Suppressor macrophage treated with lipopolysaccharide for 4 hours (primary cell): ENCODE data around the gene FOCAD.

Source experiments
- DNase-seq: peaks from one replicate; pipeline ENCODE4 v3.0.0-alpha.2; 2020

FOCAD gene

GRCh38 chr9:20804489-20805250 lies 120.6 kb downstream of the FOCAD start:
- no peak for DNase-seq

- DNase-seq: no peak
These were observed 121.7 kb downstream of the FOCAD start for GRCh38 chr9:20805766-20806165.

GRCh38 chr9:20808002-20808401 lies 123.9 kb downstream of the FOCAD start:
- DNase-seq: no peak

DNA sequence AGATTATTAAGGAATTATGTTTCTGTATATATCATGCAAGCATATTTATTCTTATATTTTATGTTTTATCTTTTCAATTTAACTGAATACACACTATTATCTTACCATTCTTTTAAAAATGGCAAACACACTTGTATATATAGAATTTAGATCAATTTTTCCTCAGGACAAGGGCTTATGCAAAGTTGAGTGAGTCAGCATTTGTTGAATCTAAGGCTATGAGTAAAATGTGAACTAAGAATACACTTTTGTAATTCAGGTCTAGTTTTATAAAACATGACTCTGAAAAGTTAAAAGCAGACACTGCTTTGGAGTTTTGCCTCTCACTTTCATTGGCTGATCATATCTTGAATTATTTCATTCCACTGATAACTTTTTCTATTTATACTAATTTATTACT lies 127.8 kb downstream of the FOCAD start:
- DNase-seq: no peak

DNA sequence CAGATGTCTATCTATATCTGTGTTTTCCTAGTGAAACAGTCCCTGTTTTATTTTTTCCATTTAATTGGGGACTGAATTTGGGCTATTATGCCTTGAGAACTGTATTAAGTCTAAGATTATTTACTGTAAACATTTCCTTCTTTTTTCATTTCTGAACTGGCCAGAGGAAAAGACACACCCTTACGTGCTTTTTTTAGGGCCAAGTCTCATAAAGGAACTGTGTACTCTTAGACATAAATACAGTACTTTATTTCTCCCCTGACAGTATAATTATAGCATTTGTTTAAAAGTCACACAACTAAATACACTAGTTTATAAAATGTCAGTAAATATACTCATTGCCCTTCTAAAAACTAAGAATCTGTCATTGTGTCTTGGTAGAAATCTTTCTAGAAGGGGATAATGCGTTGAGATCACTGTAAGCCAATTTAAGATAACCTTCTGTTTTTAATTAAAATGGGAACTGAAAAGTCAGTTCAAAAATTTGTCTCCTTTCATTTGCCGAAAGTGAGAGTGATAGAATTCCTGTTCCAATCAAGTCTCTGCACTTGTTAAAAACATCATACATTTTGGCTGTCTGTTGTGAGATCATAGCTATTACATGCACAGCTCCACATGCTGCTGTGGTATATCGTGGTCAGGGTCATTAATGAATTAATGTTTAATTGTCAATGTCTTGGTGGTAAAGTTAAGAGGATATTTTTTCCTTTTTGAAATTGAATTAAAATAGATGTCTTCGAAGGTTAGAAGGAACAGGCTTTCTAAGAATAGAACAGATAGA lies 132.1 kb downstream of the FOCAD start:
- DNase-seq: no peak

DNA sequence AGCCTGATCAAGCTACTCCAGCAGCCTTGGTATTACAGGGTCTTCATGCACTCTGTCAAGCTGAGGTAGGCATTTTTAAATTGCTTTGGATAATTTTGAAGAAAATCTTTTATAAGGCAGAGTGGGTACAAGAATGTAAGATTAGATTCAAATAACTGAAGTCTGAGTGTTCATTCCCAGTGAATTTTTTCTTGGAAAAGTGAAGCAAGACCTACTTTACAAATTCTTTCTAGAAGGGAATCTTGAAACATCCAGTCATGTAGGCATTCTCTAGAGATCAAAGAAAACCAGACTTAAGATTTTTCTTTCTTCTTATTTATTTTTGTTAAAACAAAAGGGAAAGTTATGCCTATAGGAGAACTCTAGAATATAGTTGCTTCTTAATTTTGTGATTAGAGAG lies 139.0 kb downstream of the FOCAD start:
- DNase-seq: no peak

- no peak for DNase-seq
These were observed 147.0 kb downstream of the FOCAD start for GRCh38 chr9:20831028-20831427.

GRCh38 chr9:20832775-20833174 lies 148.7 kb downstream of the FOCAD start:
- DNase-seq: no peak

DNA sequence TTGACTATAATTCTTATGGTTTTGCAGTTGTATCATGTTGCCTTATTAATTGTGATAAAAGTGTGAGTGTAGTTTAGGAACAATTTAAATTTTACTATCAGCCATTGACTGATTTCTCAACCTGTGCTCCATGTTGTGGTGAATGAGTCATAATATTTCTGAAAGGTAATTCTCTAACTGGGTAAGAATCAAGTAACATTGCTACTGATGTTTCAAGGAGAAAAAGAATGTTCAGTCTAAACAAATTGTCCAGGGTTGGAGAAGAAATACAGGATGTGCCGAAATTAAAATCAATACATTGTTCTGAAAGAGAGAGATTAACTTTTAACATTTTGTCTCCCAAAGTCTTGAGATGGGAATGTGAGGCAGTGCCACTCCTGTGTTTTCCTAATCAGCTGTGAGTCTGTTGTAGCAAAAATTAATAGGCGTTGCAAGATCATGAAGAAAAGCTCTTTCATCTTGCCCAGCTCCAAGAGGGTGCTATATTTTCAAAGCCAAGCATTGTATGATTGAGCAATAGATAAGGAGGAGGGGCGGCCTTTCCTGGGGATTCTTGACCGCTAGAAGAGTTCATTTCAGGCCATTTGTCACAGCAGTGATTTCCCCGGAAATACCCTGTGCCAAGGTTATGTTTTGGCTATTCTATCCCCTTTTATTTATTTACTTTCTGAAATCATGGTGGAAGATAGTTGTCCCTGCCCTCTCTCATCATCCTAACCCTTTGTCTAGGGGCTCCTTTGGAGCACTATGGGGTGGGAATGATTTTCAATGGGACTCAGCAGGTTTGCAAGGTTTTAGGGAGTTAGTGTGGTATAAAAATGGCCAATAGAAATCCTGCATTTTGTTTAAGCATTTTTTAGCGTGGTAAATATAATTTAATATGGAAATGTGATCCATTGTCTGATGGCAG lies 151.6 kb downstream of the FOCAD start:
- peak; percentile 6 for DNase-seq

DNA sequence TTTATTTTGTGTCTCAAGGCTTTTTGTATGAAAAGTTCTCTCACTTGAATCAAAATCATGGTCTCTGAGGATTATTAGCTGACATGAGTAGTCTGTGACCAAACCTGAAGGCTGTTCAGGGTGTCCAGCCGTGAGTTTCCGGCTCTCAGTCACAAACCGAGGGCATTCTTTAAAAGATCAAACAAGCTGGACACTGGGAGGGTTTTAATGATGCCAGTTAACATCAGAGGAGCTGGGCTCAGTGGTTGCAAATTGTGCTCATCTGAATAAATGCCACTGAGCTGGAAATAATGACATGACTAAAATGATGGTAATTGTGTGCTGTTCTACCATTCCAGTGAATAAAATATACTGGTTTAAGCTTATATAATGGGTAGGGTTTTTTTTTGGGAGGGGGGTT lies 153.1 kb downstream of the FOCAD start:
- DNase-seq: no peak

DNA sequence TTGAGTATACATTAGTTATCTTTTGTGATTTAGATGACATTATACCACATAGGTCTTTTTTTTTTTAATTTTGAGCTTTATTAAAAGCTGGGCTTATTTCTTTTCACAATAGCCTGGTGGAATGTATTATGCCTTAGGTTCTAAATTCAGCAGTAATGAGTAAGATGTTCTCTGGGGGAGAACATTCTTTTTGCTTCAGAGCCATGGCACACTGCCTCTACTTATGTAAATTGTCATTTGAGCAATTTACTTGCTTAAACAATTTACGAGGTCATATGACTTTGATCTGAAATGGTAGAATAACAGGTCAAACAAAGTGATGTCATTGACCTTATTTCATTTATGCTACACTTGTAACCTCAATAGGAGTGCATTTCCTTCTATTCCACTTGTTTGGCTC lies 154.2 kb downstream of the FOCAD start:
- no peak for DNase-seq

DNA sequence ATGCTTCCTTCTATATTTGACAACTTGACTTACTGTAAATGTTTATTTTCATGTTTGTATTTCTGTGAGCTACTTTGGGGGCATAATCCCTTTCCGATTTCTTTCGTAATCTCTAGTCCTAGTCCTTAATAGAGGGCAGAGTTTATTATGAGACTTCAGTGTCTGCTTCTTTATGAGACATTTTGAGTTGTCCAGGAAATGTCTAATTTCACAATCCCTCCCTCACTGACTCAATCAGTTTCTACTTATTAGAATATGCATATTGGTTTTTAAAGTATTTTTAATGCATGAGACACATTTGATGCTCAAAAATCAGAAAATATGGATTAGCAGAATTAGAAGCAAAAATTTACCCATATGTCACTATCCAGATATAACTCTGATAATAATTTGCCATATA lies 160.9 kb downstream of the FOCAD start:
- peak; percentile 1 for DNase-seq

- DNase-seq: no peak
These were observed 164.4 kb downstream of the FOCAD start for GRCh38 chr9:20848490-20848889.

GRCh38 chr9:20853866-20854265 lies 169.8 kb downstream of the FOCAD start:
- no peak for DNase-seq

- no peak for DNase-seq
These were observed 170.4 kb downstream of the FOCAD start for GRCh38 chr9:20854444-20854843.

DNA sequence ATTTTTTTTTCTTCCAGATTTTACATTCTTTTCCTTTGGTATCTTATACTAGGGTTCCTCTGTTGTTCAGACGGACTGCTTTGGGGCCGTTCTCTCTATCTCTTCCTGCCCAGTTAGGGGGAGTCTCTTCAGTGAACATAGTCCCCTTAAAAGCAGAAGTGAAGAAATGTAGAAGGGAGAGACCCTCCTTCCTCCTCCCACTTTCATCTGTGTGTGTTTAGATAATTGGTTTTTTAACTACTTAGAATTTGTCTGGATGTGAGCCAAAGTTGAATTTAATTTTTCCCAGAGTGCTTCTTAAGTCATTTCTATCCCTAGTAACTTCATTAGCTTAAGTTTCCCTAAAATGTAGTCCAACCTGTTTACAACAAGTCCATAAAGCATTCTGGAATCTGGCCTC lies 179.9 kb downstream of the FOCAD start:
- no peak for DNase-seq

DNA sequence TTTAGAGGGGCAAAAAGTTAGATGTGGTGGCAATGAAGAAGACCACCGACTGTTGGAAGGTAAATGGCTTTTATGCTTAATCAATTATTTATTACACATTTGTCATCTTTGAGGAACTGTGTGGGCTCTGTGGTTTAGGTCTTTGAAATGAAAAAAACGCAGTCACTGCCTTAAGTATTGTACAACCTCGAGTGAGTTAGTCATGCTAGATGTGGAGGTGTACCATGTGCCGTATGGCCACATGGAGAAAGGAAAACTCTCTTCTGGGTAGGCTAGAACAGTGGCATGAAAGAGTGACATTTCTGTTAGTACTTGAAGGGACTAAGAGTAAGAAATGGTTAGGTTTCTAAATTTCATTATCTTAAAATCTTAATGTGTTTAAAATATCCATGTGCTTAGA lies 181.3 kb downstream of the FOCAD start:
- DNase-seq: no peak

- DNase-seq: no peak
These were observed 186.1 kb downstream of the FOCAD start for GRCh38 chr9:20870115-20870514.

DNA sequence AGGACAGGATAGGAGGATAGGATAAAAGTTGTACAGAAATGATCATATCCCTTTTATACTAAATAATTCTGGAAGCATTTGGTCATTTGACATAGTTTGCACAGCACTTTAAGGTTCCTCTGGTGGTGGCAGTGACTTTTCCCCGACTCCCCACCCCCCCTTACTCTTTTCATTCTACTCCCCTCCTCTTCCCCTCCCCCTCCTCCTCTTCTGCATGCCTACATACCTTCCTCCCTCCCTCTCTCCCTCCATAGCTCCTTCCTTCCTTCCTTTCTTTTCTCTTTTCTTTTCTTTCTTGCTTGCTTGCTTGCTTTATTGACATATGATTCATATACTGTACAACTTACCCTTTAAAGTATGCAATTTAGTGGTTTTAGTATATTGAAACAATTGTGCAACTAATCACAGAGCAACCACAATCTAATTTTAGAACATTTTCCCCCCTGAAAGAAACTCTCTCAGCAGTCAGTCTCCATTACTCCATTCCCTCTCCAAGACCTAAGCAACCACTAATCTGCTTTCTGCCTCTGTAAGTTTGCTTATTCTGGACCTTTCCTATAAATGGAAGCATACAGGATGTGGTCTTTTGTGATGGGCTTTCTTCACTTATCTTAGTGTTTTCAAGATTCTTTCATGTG lies 188.4 kb downstream of the FOCAD start:
- DNase-seq: peak; percentile 26

- DNase-seq: no peak
These were observed 189.3 kb downstream of the FOCAD start for GRCh38 chr9:20873240-20873865.

DNA sequence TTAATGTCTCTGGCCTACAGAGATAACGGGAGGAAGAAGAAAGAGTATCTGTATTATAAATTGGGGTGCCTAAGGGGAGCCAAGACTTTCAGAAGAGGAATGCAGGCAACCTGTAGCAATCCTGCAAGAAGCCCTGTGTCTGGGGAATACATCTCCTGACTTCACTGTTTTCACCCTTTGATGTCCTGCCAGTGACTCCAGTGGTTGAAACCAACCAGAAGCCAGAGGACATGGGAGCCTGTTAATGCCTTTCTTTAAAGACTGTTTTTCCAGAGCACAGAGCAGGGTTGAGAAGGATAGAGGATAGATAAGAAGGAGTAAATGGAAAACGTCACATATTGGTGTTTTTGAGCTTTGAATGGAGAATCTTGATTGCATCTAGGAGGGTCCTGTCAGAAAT lies 196.2 kb downstream of the FOCAD start:
- DNase-seq: no peak

DNA sequence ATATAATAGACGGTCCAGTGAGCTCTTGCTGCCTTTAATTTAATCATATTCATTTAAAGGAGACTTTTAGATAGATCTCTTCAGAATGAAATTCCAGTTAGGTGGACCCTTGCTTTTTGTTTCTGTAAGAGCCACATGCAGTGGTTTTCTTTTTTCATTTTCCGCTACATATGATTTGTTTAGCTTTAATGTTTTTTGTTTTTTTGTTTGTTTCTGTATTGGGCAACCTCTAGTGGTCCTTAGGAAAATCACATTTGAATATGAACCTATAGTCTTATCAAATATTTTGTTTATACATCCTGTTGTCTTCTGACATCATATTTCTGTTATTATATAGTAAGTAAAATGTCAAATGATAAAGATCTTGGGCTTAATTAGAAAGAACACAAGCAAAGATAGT lies 196.6 kb downstream of the FOCAD start:
- DNase-seq: no peak
